ENCODE data around the gene CDYL.

Gene CDYL

GRCh38 chr6:4776131-4776492, at the start of gene CDYL:
TSS of gene CDYL (plus strand) at chr6:4776404. CDS start at chr6:4776784, 380 bp downstream.
- peak; percentile 11 for DNase-seq

- DNase-seq: no peak
Measured at GRCh38 chr6:4726645-4727044, 49.6 kb upstream of the CDYL start.

- no peak for DNase-seq
Measured at GRCh38 chr6:4727217-4727616, 49.0 kb upstream of the CDYL start.

- peak; percentile 23 for DNase-seq
Measured at GRCh38 chr6:4727671-4728435, 48.4 kb upstream of the CDYL start.

GRCh38 chr6:4728436-4728769, 47.8 kb upstream of the CDYL start:
- DNase-seq: no peak

GRCh38 chr6:4728926-4729325, 47.3 kb upstream of the CDYL start:
- DNase-seq: no peak

- DNase-seq: no peak
Measured at GRCh38 chr6:4731996-4732395, 44.2 kb upstream of the CDYL start.

- no peak for DNase-seq
Measured at GRCh38 chr6:4732691-4733315, 43.4 kb upstream of the CDYL start.

GRCh38 chr6:4736371-4736873, 39.8 kb upstream of the CDYL start:
- DNase-seq: no peak

- DNase-seq: no peak
Measured at GRCh38 chr6:4740032-4740431, 36.2 kb upstream of the CDYL start.

GRCh38 chr6:4743062-4743461, 33.1 kb upstream of the CDYL start:
- DNase-seq: no peak

- no peak for DNase-seq
Measured at GRCh38 chr6:4743926-4744325, 32.3 kb upstream of the CDYL start.

- DNase-seq: no peak
Measured at GRCh38 chr6:4747588-4747987, 28.6 kb upstream of the CDYL start.

GRCh38 chr6:4751823-4752464, 24.3 kb upstream of the CDYL start:
- DNase-seq: no peak

GRCh38 chr6:4756247-4756646, 20.0 kb upstream of the CDYL start:
- no peak for DNase-seq

- no peak for DNase-seq
Measured at GRCh38 chr6:4759997-4760396, 16.2 kb upstream of the CDYL start.

- no peak for DNase-seq
Measured at GRCh38 chr6:4760773-4761172, 15.4 kb upstream of the CDYL start.

GRCh38 chr6:4762294-4762693, 13.9 kb upstream of the CDYL start:
- DNase-seq: no peak

- no peak for DNase-seq
Measured at GRCh38 chr6:4763921-4764320, 12.3 kb upstream of the CDYL start.

GRCh38 chr6:4768815-4769214, 7.4 kb upstream of the CDYL start:
- DNase-seq: no peak

GRCh38 chr6:4772750-4773149, 3.5 kb upstream of the CDYL start:
- DNase-seq: no peak

GRCh38 chr6:4773181-4773580, 3.0 kb upstream of the CDYL start:
- no peak for DNase-seq

GRCh38 chr6:4774296-4774695, 1.9 kb upstream of the CDYL start:
- no peak for DNase-seq
